Measurements from ENCODE around the gene AGO3. TPM values are rescaled to one million over a fixed set of nuclear protein-coding genes. Genes with fewer than 3 reads are reported as not detected.

The AGO3 gene
- total and polyA plus RNA-seq, 7 donors, result 0.60 to 27.4 (median 18.5) TPM

DNA sequence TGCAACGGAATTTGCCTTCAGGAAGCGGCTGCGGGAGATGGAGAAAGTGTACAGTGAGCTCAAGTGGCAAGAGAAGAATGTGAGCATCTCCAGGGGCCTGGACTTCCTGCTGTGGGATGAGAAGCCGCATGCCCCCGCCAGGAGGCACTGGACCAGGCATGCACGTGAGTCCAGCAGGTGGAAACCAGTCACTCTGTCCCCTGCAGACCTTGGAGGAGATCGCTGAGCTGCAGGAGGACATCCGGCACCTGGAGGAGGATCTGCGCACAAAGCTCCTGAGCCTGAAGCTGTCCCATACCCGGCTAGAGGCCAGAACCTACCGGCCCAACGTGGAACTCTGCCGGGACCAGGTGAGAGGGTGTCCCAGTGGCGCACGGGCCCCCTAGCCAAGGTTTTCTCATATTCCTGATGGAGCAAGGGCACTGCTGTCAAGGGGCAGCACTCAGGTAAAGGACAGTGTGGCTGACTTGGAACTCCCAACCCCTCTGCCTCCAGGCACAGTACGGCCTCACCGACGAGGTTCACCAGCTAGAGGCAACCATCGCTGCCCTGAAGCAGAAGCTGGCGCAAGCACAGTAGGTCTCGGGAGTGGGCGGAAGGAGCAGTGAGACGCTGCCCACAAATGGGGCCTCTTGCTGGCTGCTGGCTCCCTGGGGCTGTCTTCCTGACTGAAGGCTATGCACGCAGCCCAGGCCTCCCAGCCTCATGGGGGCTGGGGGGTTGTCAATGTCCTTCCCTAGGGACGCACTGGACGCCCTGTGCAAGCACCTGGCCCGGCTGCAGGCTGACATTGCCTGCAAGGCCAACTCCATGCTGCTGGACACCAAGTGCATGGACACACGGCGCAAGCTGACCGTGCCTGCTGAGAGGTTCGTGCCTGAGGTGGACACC is 156.6 kb downstream of the AGO3 start:
- WGBS, 2 donors, result 93 to 94% methylated on average over 31 of the region's 31 CpGs
- peaks cover 3 to 16% (median 11%) of the 10 kb centered on the region in 4 donors for H3K36me3 ChIP-seq
- no peak overlapping the region for H3K4me3 ChIP-seq
- intact Hi-C loops (cut with DNase I), result loop anchor here (5.0 kb wide), 1 partner anchor 155 kb away; the partner anchor contains the start of gene AGO3
- H3K9me3 ChIP-seq, result no peaks in the 10 kb centered on the region
- DNase-seq, result peak; percentile 62
- peaks cover 0 to 12% (median 0%) of the 10 kb centered on the region in 3 donors for H3K27me3 ChIP-seq
- TF ChIP-seq, protein P1, sequence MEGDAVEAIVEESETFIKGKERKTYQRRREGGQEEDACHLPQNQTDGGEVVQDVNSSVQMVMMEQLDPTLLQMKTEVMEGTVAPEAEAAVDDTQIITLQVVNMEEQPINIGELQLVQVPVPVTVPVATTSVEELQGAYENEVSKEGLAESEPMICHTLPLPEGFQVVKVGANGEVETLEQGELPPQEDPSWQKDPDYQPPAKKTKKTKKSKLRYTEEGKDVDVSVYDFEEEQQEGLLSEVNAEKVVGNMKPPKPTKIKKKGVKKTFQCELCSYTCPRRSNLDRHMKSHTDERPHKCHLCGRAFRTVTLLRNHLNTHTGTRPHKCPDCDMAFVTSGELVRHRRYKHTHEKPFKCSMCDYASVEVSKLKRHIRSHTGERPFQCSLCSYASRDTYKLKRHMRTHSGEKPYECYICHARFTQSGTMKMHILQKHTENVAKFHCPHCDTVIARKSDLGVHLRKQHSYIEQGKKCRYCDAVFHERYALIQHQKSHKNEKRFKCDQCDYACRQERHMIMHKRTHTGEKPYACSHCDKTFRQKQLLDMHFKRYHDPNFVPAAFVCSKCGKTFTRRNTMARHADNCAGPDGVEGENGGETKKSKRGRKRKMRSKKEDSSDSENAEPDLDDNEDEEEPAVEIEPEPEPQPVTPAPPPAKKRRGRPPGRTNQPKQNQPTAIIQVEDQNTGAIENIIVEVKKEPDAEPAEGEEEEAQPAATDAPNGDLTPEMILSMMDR (IDR thresholded peaks at IDR 0.05), result no peak
- no peak for TF ChIP-seq POLR2AphosphoS5 (IDR thresholded peaks at IDR 0.05)
- TF ChIP-seq POLR2A (IDR thresholded peaks at IDR 0.05), result no peak
- no peak for TF ChIP-seq EP300 (IDR thresholded peaks at IDR 0.05)
- no peak overlapping the region for H3K27ac ChIP-seq
- peaks cover 0 to 43% (median 36%) of the 10 kb centered on the region in 4 donors for H3K4me1 ChIP-seq

DNA sequence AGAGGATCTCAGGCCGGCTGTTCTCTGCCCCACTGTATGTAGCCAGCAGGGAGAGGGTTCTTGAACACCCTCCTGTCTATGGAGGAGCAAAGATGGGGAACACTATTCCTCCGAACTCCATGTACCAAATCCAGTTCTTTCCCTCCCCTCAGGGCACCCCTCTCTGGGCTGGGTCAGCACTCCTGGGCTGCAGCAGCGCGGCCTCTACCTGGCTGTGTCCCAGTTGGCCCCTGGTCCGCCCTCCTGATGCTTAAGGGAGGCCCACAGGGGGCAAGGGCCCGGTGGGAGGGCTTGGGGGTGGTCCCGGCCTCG is 157.3 kb downstream of the AGO3 start:
- intact Hi-C loops (cut with DNase I), result loop anchor here (5.0 kb wide), 1 partner anchor 156 kb away; the partner anchor contains the start of gene AGO3
- WGBS, 2 donors, result 29 to 32% methylated on average over 8 of the region's 8 CpGs

DNA sequence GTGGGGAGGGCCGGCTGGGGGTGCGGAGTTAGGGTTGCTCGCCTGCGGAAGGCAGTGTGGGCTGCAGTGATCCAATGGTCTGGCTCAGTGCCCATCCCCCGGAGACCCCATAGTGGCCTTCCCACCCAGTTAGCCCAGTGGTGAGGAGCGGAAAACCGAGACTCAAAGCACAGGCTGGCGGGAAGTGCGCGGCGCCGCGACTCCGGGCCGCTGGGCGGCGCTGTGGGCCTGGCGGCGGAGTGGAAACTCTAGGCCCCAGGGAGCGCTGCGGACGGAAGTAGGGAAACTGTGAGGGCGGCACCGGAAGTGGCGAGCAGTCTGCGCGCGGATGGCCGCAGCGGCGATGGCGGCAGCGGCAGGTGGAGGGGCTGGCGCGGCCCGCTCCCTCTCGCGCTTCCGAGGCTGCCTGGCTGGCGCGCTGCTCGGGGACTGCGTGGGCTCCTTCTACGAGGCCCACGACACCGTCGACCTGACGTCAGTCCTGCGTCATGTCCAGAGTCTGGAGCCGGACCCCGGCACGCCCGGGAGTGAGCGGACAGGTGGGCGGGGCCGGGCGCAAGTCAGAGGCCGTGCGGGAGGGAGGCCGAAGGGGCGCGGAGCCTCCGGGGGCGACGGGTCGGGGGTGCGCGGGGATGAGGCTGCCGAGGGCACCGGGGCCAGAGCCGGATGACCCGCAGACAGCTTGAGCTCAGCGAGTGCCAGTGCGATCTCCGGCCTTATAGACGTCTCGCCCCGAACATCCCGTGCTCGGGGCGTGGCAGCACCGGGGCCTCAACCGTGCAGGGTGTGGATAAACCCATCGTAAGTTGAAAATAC is 157.9 kb downstream of the AGO3 start, which contains the start of gene ADPRS:
TSS of gene ADPRS (plus strand) at position 316 of the 816 bp plus-strand sequence. CDS start at position 329, 13 bp downstream.
- peaks cover 0 to 42% (median 33%) of the 10 kb centered on the region in 4 donors for H3K4me1 ChIP-seq
- H3K27me3 ChIP-seq, result peaks cover 0 to 9% (median 0%) of the 10 kb centered on the region in 3 donors
- peak within 1 kb of the TSS; percentile 86 to 96 (median 94) for H3K4me3 ChIP-seq
- no peaks in the 10 kb centered on the region for H3K9me3 ChIP-seq
- peak within 1 kb of the TSS; percentile 88 to 92 (median 90) for H3K27ac ChIP-seq
- TF ChIP-seq POLR2A (IDR thresholded peaks at IDR 0.05) (peak; percentile 70 to 85), EP300 (IDR thresholded peaks at IDR 0.05) (peak in 1 of 4 donors; percentile 49), POLR2AphosphoS5 (IDR thresholded peaks at IDR 0.05) (peak; percentile 92 to 98 (median 95))
- TF ChIP-seq, protein P1 (IDR thresholded peaks at IDR 0.05), result peak; percentile 99
- DNase-seq, result peak; percentile 94
- peaks cover 13 to 29% (median 22%) of the 10 kb centered on the region in 4 donors for H3K36me3 ChIP-seq
- 1% methylated on average over 84 of the region's 84 CpGs for WGBS, 2 donors
- intact Hi-C loops (cut with DNase I), result loop anchor here (5.0 kb wide), 1 partner anchor 156 kb away; the partner anchor contains the start of gene AGO3

More for the DNA sequence above, 157.3 kb downstream of the AGO3 start:
- peaks cover 0 to 43% (median 36%) of the 10 kb centered on the region in 4 donors for H3K4me1 ChIP-seq
- no peaks in the 10 kb centered on the region for H3K9me3 ChIP-seq
- H3K27me3 ChIP-seq, result peaks cover 0 to 12% (median 0%) of the 10 kb centered on the region in 3 donors
- DNase-seq, result no peak
- H3K4me3 ChIP-seq, result peak overlapping the region; percentile 86 to 96 (median 94)
- TF ChIP-seq, protein P1 (IDR thresholded peaks at IDR 0.05), result no peak
- no peak for TF ChIP-seq POLR2AphosphoS5 (IDR thresholded peaks at IDR 0.05)
- TF ChIP-seq EP300 (IDR thresholded peaks at IDR 0.05), result no peak
- TF ChIP-seq POLR2A (IDR thresholded peaks at IDR 0.05), result no peak
- H3K27ac ChIP-seq, result peak overlapping the region; percentile 88 to 92 (median 90)
- H3K36me3 ChIP-seq, result peaks cover 9 to 24% (median 18%) of the 10 kb centered on the region in 4 donors

DNA sequence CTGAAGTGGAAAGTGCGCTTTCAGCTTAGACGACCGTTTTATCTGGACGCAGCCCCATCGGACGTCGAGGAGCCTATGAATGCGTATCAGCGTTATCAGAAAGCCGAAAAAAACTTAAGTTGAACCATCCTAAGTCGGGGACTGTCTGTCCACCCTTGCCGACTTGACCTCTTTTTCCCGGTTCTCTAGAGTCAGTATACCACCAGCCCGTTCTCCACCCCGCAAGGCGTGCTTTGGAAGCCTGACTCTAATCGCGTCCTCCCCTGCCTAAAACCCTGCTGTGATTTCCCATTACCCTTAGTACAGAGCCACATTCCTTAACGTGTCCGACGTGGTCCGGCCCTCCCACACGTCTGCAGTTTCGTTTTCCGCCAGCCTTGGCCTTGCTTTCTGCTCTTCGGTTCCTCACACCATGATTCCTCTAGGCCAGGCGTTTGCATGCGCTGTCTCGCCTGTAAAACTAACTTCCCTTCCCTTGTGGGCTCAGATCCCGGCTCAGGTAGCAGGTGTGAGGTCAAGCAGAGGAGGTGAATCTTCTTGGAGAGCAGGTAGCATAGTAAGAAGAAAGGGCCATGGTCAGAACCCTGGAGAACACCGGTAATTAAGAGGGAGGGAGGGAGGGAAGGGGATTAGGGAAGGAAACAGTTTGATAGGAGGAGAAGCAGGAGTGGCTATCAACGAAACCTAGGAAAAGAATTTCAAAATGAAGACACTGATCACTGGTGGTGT is 158.7 kb downstream of the AGO3 start:
- intact Hi-C loops (cut with DNase I), result loop anchor here (5.0 kb wide), 1 partner anchor 157 kb away; the partner anchor contains the start of gene AGO3
- Histone ChIP-seq H3K36me3 (peaks cover 13 to 37% (median 29%) of the 10 kb centered on the region in 4 donors), H3K9me3 (no peaks in the 10 kb centered on the region), H3K27me3 (peaks cover 0 to under 1% (median 0%) of the 10 kb centered on the region in 3 donors), H3K4me3 (peak overlapping the region; percentile 86 to 96 (median 94)), H3K27ac (peak overlapping the region; percentile 88 to 92 (median 90)), H3K4me1 (peaks cover 0 to 35% (median 25%) of the 10 kb centered on the region in 4 donors)
- 4 to 5% methylated on average over 32 of the region's 32 CpGs for WGBS, 2 donors
- TF ChIP-seq, protein P1 (IDR thresholded peaks at IDR 0.05), result no peak
- TF ChIP-seq POLR2A (IDR thresholded peaks at IDR 0.05) (no peak), EP300 (IDR thresholded peaks at IDR 0.05) (no peak), POLR2AphosphoS5 (IDR thresholded peaks at IDR 0.05) (no peak)
- DNase-seq, result peak; percentile 42
